C4-2B (cell line): ENCODE data around the gene PRSS53.

ENCODE experiments used
- H3K27ac ChIP-seq: fragments of 450-650 bp; 2 replicates; pipeline ENCODE4 v1.5.1; 2017
- CTCF ChIP-seq: fragments of 450-650 bp; conservative IDR thresholded peaks from 2 replicates; pipeline ENCODE4 v1.5.1; 2017; ENCODE audit warnings: mild to moderate bottlenecking
- ZFX ChIP-seq: fragments of 450-650 bp; IDR thresholded peaks from 2 replicates; pipeline ENCODE4 v1.6.1; 2017

Gene PRSS53

GRCh38 chr16:31087481-31087880 is 1.3 kb downstream of the PRSS53 start:
- H3K27ac ChIP-seq, result no peak overlapping the region
- TF ChIP-seq ZFX, result no peak
- TF ChIP-seq CTCF, result no peak

- H3K27ac ChIP-seq, result no peak overlapping the region
- TF ChIP-seq ZFX, result no peak
- no peak for TF ChIP-seq CTCF
Measured at GRCh38 chr16:31086629-31086906, 2.2 kb downstream of the PRSS53 start.

- TF ChIP-seq CTCF, result no peak
- no peak for TF ChIP-seq ZFX
- H3K27ac ChIP-seq, result no peak overlapping the region
Measured at GRCh38 chr16:31085873-31086628, 2.7 kb downstream of the PRSS53 start.

GRCh38 chr16:31085411-31085810 is 3.3 kb downstream of the PRSS53 start:
- no peak for TF ChIP-seq ZFX
- no peak for TF ChIP-seq CTCF
- H3K27ac ChIP-seq, result no peak overlapping the region

GRCh38 chr16:31084584-31085302 is 4.0 kb downstream of the PRSS53 start:
- H3K27ac ChIP-seq, result no peak overlapping the region
- no peak for TF ChIP-seq ZFX
- TF ChIP-seq CTCF, result no peak

- no peak overlapping the region for H3K27ac ChIP-seq
- TF ChIP-seq ZFX (no peak), CTCF (no peak)
Measured at GRCh38 chr16:31083981-31084380, 4.8 kb downstream of the PRSS53 start.

- no peak for TF ChIP-seq ZFX
- no peak for TF ChIP-seq CTCF
- no peak overlapping the region for H3K27ac ChIP-seq
Measured at GRCh38 chr16:31083556-31083955, 5.2 kb downstream of the PRSS53 start.
